A549 (cell line): ENCODE data around the gene GNA12. TPM values are rescaled to one million over a fixed set of nuclear protein-coding genes. Genes with fewer than 3 reads are reported as not detected.

Experiments used
- ATAC-seq, 2 experiments: fragments of 200-7000 bp in 1 of 2; fragments of >200 bp in 1 of 2; cut with Nextera tagmentation in 1 of 2; cut with Tn5 transposase in 1 of 2; 3 replicates each; pipeline versions ENCODE4 v1.8.0 to v1.9.1; 2018 to 2020; ENCODE audit warnings: mild to moderate bottlenecking in 1 of 2, moderate library complexity in 1 of 2
- CTCF ChIA-PET: fragments of 300-600 bp; sonication (Branson Sonifier 250); formaldehyde crosslinking; extraction: SDS; loops from one replicate; lab custom pipeline; 2021; ENCODE audit warnings: antibody characterized with exemption, inconsistent platforms; lab: Yijun Ruan, JAX
- POLR2A ChIA-PET: fragments of 350-600 bp; formaldehyde crosslinking; extraction: SDS; loops from one replicate; lab custom pipeline; 2021; ENCODE audit warnings: antibody characterized with exemption, inconsistent platforms; lab: Yijun Ruan, JAX
- DNase-seq, 2 experiments: peaks; one replicate each; pipeline versions ENCODE4 v3.0.0 to v3.0.0-alpha.2; 2011 to 2016; ENCODE audit warnings: low read depth in 1 of 2, low spot score in 1 of 2
- FAIRE-seq: peaks from 2 replicates; lab custom pipeline; 2011; peaks lifted over from hg19 to GRCh38; lab: Jason Lieb, UNC
- H3K27ac ChIP-seq, 2 experiments: fragments of >200 bp; sonication (Bioruptor Twin); formaldehyde crosslinking; 3 replicates each; pipeline ENCODE4 v1.5.1; 2016 to 2017
- H3K4me1 ChIP-seq: fragments of >200 bp; sonication (Bioruptor Twin); formaldehyde crosslinking; 3 replicates; pipeline ENCODE4 v1.6.1; 2016
- H3K4me2 ChIP-seq: fragments of >200 bp; sonication (Bioruptor Twin); formaldehyde crosslinking; 3 replicates; pipeline ENCODE4 v1.6.1; 2016
- H3K4me3 ChIP-seq: fragments of >200 bp; sonication (Bioruptor Twin); formaldehyde crosslinking; 3 replicates; pipeline ENCODE4 v1.5.1; 2016
- H3K9me3 ChIP-seq: fragments of >200 bp; sonication (Bioruptor Twin); formaldehyde crosslinking; 3 replicates; pipeline ENCODE4 v1.6.1; 2016
- BHLHE40 ChIP-seq: IDR thresholded peaks from 2 replicates; pipeline ENCODE4 v1.6.1; 2012; ENCODE audit warnings: low read depth, low read length, inconsistent platforms
- CEBPB ChIP-seq, 2 experiments: fragments of >200 bp in 1 of 2; sonication (Bioruptor Twin) in 1 of 2; formaldehyde crosslinking in 1 of 2; IDR thresholded peaks; 2 replicates each; pipeline ENCODE4 v1.6.1; 2012 to 2016
- EHMT2 ChIP-seq: fragments of 200-600 bp; sonication (generic); IDR thresholded peaks from 2 replicates; pipeline ENCODE4 v1.6.1; 2016; ENCODE audit warnings: antibody characterized with exemption, low read depth, mild to moderate bottlenecking, moderate library complexity
- FOSB ChIP-seq: fragments of 250-450 bp; sonication (Bioruptor Pico); IDR thresholded peaks from 2 replicates; pipeline ENCODE4 v1.5.0; 2020; ENCODE audit warnings: mild to moderate bottlenecking, moderate library complexity
- FOSL2 ChIP-seq, 2 experiments: fragments of 450-650 bp in 1 of 2; fragments of >200 bp in 1 of 2; sonication (Bioruptor Twin) in 1 of 2; formaldehyde crosslinking; IDR thresholded peaks; 2 replicates each; pipeline versions ENCODE4 v1.5.0 to v1.6.1; 2016 to 2020; ENCODE audit warnings: mild to moderate bottlenecking in 1 of 2, moderate library complexity in 1 of 2
- GATA3 ChIP-seq: IDR thresholded peaks from 2 replicates; pipeline ENCODE4 v1.6.1; 2012; ENCODE audit warnings: borderline replicate concordance
- HOXB13 ChIP-seq: fragments of 250-450 bp; sonication (Bioruptor Pico); IDR thresholded peaks from 2 replicates; pipeline ENCODE4 v1.5.0; 2020; ENCODE audit warnings: low read depth, mild to moderate bottlenecking, moderate library complexity
- JUNB ChIP-seq: fragments of >200 bp; sonication (Bioruptor Twin); formaldehyde crosslinking; IDR thresholded peaks from 2 replicates; pipeline ENCODE4 v1.6.1; 2016
- KDM5A ChIP-seq: fragments of 200-600 bp; sonication (generic); IDR thresholded peaks from 2 replicates; pipeline ENCODE4 v1.6.1; 2016; ENCODE audit warnings: antibody characterized with exemption, mild to moderate bottlenecking
- MAFK ChIP-seq: fragments of 450-650 bp; IDR thresholded peaks from 2 replicates; pipeline ENCODE4 v1.6.1; 2014; ENCODE audit not compliant: partially characterized antibody
- MYC ChIP-seq: IDR thresholded peaks from 2 replicates; pipeline ENCODE4 v1.6.1; 2012; ENCODE audit warnings: mild to moderate bottlenecking, inconsistent platforms, low read length, improper control_type of control experiment, borderline replicate concordance
- NFE2L2 ChIP-seq: fragments of 150-350 bp; conservative IDR thresholded peaks from 2 replicates; pipeline ENCODE4 v1.6.1; 2014; ENCODE audit warnings: low read length
- NR3C1 ChIP-seq: fragments of >200 bp; sonication (Bioruptor Twin); formaldehyde crosslinking; IDR thresholded peaks from 3 replicates; pipeline ENCODE4 v1.6.1; 2017
- PHF8 ChIP-seq: fragments of 200-600 bp; sonication (generic); IDR thresholded peaks from 2 replicates; pipeline ENCODE4 v1.6.1; 2016; ENCODE audit warnings: low read depth, mild to moderate bottlenecking, antibody characterized with exemption, moderate library complexity, borderline replicate concordance
- POLR2AphosphoS2 ChIP-seq: conservative IDR thresholded peaks from 2 replicates; pipeline ENCODE4 v1.6.1; 2012; ENCODE audit warnings: low read length, improper control_type of control experiment, inconsistent platforms
- RCOR1 ChIP-seq: fragments of 150-350 bp; IDR thresholded peaks from 2 replicates; pipeline ENCODE4 v1.6.1; 2014; ENCODE audit warnings: antibody characterized with exemption, low read length, low read depth
- RFX5 ChIP-seq: fragments of 450-650 bp; IDR thresholded peaks from 2 replicates; pipeline ENCODE4 v1.7.1; 2014; ENCODE audit warnings: antibody characterized with exemption, mild to moderate bottlenecking, moderate library complexity
- SREBF2 ChIP-seq: fragments of 450-650 bp; IDR thresholded peaks from 2 replicates; pipeline ENCODE4 v1.6.1; 2014; ENCODE audit warnings: mild to moderate bottlenecking, moderate library complexity
- TFCP2L1 ChIP-seq: fragments of 250-450 bp; sonication (Bioruptor Pico); IDR thresholded peaks from 2 replicates; pipeline ENCODE4 v1.5.0; 2021; ENCODE audit warnings: mild to moderate bottlenecking
- ZC3H11A ChIP-seq: fragments of 450-650 bp; IDR thresholded peaks from 2 replicates; pipeline ENCODE4 v1.6.1; 2014; ENCODE audit warnings: antibody characterized with exemption, mild to moderate bottlenecking
- ZFP36 ChIP-seq: fragments of 450-650 bp; IDR thresholded peaks from 2 replicates; pipeline ENCODE4 v1.6.1; 2014; ENCODE audit warnings: borderline replicate concordance; ENCODE audit not compliant: partially characterized antibody
- ZSCAN20 ChIP-seq: fragments of 250-450 bp; sonication (Bioruptor Pico); IDR thresholded peaks from 2 replicates; pipeline ENCODE4 v1.8.0; 2022; ENCODE audit warnings: mild to moderate bottlenecking, moderate library complexity
- WGBS: methylation state at CpG from one replicate; pipeline ENCODE4 v1.1.6; 2017; ENCODE audit errors: missing lambda C conversion rate; 5-methylcytosine and 5-hydroxymethylcytosine counted together
- polyA plus RNA-seq, 4 experiments: library from polyadenylated mRNA; depleted of rRNA in 3 of 4; stranded (reverse); fragments of >200 nt; fragmentation: RNase III in 1 of 4; extraction: RNeasy Plus Mini Kit Qiagen cat#74134 plus additional on column Dnase treatment in 1 of 4; gene quantifications; 2 replicates in 3 of 4; 3 replicates in 1 of 4; pipeline ENCODE4 v1.2.3, GENCODE V29; 2011 to 2017
- TF ChIP-seq, protein P1 (sequence below): IDR thresholded peaks from 2 replicates; pipeline ENCODE4 v1.6.1; 2012; ENCODE audit warnings: low read depth, borderline replicate concordance
- TF ChIP-seq, protein P2 (sequence below): fragments of 250-450 bp; sonication (Bioruptor Pico); IDR thresholded peaks from 2 replicates; pipeline ENCODE4 v1.5.0; 2020; ENCODE audit warnings: low read depth, mild to moderate bottlenecking, moderate library complexity

GNA12 gene
- polyA plus RNA-seq, 2 of the 4 experiments (the other 2 are of a cell fraction): 33.0 to 43.7 TPM

- no peak for TF ChIP-seq MYC
- TF ChIP-seq ZFP36: no peak
- no peak for TF ChIP-seq NR3C1
- TF ChIP-seq EHMT2: no peak
- no peak for TF ChIP-seq PHF8
- TF ChIP-seq POLR2AphosphoS2: no peak
Measured at GRCh38 chr7:2688409-2689342, 155.4 kb downstream of the GNA12 start (continued).

DNA sequence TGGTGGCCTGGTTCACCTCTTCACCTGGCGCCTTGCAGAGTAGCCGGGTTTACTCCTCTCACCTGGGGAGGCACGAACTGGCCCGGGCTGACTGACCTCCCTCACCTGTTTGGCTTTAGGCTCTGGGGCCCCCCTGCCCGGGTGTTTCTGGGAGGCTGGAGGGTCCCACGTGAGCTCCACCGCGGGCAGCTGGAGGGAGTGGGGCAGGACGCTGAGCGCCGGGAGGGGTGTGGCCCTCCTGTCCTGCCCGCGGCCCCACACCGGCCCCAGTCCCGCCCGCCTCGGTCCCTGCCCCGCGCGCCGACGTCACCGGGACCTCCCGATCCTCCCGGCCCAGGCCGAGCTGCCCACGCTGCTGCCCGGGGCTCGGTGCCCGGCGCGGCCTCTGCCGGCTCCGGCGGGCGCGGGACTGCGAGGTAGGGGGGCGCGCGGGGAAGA is 156.2 kb downstream of the GNA12 start, which contains the start of gene AMZ1:
TSS of gene AMZ1 (plus strand) at position 322 of the 438 bp plus-strand sequence. CDS start 12,250 bp downstream, outside the sequence.
- no peak within 1 kb of the TSS for H3K4me3 ChIP-seq
- no peak for TF ChIP-seq MAFK
- TF ChIP-seq TFCP2L1 (CRISPR knock-in tag): no peak
- no peak for TF ChIP-seq GATA3
- TF ChIP-seq ZSCAN20 (CRISPR knock-in tag): no peak
- no peak for TF ChIP-seq FOSB (CRISPR knock-in tag)
- TF ChIP-seq RCOR1: no peak
- TF ChIP-seq CEBPB (IDR thresholded peaks at IDR 0.05): no peak
- TF ChIP-seq JUNB: no peak
- TF ChIP-seq MYC: no peak
- no peak for TF ChIP-seq KDM5A
- TF ChIP-seq POLR2AphosphoS2: no peak
- no peak for TF ChIP-seq HOXB13
- no peak for TF ChIP-seq EHMT2
- no peak for TF ChIP-seq RFX5
- H3K4me1 ChIP-seq: 0 out of 3 replicates have a peak, but pooled peaks cover 4% of the 10 kb centered on the region
- ChIA-PET POLR2A (interaction anchor here (0.6 kb wide), 1 partner anchor 40 kb away, joined by 3 read pairs; no protein-coding TSS in a partner anchor), CTCF (interaction anchor here (1.5 to 2.7 kb wide), 2 partner anchors 17 to 236 kb away, joined by 8 to 12 read pairs; no protein-coding TSS in a partner anchor)
- ATAC-seq (no peak), DNase-seq (no peak), FAIRE-seq (no peak)
- peak within 1 kb of the TSS in 1 of 2 experiments; percentile 58; a peak in 2 of 6 replicates for H3K27ac ChIP-seq
- WGBS: 100% methylated on average over 3 of the region's 41 CpGs
- no peaks in the 10 kb centered on the region for H3K9me3 ChIP-seq
- peak within 1 kb of the TSS; percentile 47; the same call in 2 of the 3 replicates for H3K4me2 ChIP-seq

DNA sequence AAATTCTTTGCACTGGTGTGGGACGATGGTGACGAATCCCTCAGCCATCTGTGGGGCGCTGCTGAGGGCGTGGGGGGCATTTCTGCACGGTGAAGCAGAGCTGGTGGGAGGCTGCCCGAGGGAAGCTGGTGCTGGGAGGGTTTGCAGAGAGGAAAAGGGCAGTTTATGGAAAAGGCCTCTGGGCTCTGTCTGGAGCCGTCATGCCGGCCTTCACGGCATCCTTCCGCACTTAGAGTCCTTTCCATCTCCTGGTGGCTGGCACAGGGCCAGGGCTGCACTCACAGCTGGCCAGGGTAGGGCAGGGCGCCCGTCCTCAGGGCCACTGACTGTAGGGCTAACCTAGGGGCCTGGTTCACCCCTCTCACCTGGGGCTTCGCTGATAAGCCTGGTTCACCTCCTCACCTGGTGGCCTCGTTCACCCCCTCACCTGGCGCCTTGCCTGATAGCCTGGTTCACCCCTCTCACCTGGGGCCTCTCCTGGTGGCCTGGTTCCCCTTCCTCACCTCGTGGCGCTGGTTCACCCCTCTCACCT is 156.7 kb downstream of the GNA12 start:
- ATAC-seq (peak in 1 of 2 experiments; percentile 15; a peak in 2 of 6 replicates), FAIRE-seq (no peak), DNase-seq (no peak)
- peak overlapping the region in 1 of 2 experiments; percentile 58; a peak in 2 of 6 replicates for H3K27ac ChIP-seq
- H3K4me1 ChIP-seq: 0 out of 3 replicates have a peak, but pooled peaks cover 4% of the 10 kb centered on the region
- no peaks in the 10 kb centered on the region for H3K9me3 ChIP-seq
- POLR2A ChIA-PET: interaction anchor here (0.6 kb wide), 1 partner anchor 39 kb away, joined by 3 read pairs; no protein-coding TSS in a partner anchor
- 66% methylated on average over 17 of the region's 17 CpGs for WGBS
- TF ChIP-seq NFE2L2 (no peak), FOSL2 (IDR thresholded peaks at IDR 0.05) (no peak), FOSL2 (CRISPR knock-in tag; IDR thresholded peaks at IDR 0.05) (no peak), SREBF2 (no peak), BHLHE40 (no peak), ZC3H11A (no peak)
- TF ChIP-seq, protein P1, sequence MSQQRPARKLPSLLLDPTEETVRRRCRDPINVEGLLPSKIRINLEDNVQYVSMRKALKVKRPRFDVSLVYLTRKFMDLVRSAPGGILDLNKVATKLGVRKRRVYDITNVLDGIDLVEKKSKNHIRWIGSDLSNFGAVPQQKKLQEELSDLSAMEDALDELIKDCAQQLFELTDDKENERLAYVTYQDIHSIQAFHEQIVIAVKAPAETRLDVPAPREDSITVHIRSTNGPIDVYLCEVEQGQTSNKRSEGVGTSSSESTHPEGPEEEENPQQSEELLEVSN: no peak
- TF ChIP-seq, protein P2, sequence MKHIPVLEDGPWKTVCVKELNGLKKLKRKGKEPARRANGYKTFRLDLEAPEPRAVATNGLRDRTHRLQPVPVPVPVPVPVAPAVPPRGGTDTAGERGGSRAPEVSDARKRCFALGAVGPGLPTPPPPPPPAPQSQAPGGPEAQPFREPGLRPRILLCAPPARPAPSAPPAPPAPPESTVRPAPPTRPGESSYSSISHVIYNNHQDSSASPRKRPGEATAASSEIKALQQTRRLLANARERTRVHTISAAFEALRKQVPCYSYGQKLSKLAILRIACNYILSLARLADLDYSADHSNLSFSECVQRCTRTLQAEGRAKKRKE: no peak
- H3K4me3 ChIP-seq: no peak overlapping the region
- peak overlapping the region; percentile 47; the same call in 1 of the 3 replicates for H3K4me2 ChIP-seq
- CTCF ChIA-PET: interaction anchor here (1.4 to 2.7 kb wide), 3 partner anchors 17 to 236 kb away, joined by 6 to 12 read pairs (median 8); no protein-coding TSS in a partner anchor
